Frontal cortex (tissue), 4 donors: Measurements from ENCODE around the gene SCLY. TPM values are rescaled to one million over a fixed set of nuclear protein-coding genes. Genes with fewer than 3 reads are reported as not detected.

Experiments
- DNase-seq, 2 donors: peaks; one replicate each; pipeline ENCODE4 v3.0.0; 2012; ENCODE audit warnings: low spot score in 2 of 2
- FAIRE-seq: peaks from 2 replicates; lab custom pipeline; 2012; peaks lifted over from hg19 to GRCh38; lab: Jason Lieb, UNC
- small RNA-seq: library from RNA; depleted of rRNA; stranded (forward); fragments of <200 nt; gene quantifications from one replicate; pipeline ENCODE3, GENCODE V24; 2014
- total RNA-seq: library from RNA; depleted of rRNA; stranded (reverse); fragments of >200 nt; gene quantifications from one replicate; pipeline ENCODE4 v1.2.3, GENCODE V29; 2014
- donor health status: control.
- donor health status: control.
- donor health status: control.

The SCLY gene
- total RNA-seq, 1 donor from 2014 or later, result 11.8 TPM

- FAIRE-seq (no peak), DNase-seq (no peak)
Measured at GRCh38 chr2:238145851-238146250, 85.0 kb downstream of the SCLY start.

DNA sequence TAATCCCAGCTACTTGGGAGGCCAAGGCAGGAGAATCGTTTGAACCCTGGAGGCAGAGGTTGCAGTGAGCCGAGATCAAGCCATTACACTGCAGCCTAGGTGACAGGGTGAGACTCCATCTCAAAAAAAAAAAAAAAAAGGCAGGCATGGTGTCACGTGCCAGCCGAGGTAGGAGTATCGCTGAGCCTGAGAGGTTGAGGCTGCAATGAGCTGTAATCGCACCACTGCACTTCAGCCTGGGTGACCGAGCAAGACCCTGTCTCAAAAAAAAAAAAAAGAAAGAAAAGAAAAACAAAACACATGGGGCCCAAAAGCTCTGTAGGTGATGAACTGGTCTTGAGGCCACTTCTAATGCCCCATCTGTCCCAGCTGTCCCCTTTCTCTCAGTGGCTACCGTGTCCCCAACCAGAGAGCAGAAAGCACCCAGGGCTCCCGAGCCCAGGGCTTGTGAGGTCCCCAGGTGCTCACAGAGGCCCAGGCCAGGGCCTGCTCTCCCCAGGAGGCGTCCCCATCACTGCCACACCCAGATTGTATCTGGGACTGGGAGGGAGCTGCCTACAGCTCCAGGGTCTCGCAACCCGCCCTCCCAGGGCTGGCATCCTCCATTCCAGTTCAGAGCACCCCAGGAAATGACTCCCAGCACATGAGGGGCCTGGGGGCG, 86.2 kb downstream of the SCLY start:
- DNase-seq (no peak), FAIRE-seq (no peak)

DNA sequence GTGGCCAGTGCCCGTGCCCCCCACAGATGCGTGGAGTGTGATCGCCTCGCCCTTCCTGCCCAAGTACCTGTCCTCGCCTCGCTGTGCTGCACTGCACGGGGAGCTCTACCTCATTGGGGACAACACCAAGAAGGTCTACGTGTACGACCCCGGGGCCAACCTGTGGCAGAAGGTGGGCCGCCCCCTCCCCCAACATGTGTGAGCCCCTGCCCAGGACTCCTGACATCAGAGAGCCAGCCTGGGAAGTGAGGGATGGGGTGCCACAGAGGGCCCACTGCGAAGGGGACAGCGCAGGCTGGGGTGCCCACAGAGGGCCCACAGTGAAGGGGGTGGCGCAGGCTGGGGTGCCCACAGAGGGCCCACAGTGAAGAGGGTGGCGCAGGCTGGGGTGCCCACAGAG, 88.2 kb downstream of the SCLY start:
- DNase-seq (no peak), FAIRE-seq (no peak)

Small RNA genes within 50 kb of the gene (small RNA-seq; reads per million reads assigned to genes)
- not detected for gene RNU6-1333P

Other genes starting within 250 kb of the SCLY start
- 6.9 TPM for gene RAMP1, start 201.4 kb upstream of the SCLY start, total RNA-seq
- gene UBE2F, start 94.0 kb upstream of the SCLY start, total RNA-seq, result 27.7 TPM
- under 0.01 TPM for gene ESPNL, start 39.3 kb downstream of the SCLY start, total RNA-seq
- gene KLHL30, start 77.7 kb downstream of the SCLY start, total RNA-seq, result under 0.01 TPM
- gene ERFE, start 98.0 kb downstream of the SCLY start, total RNA-seq, result 0.82 TPM
- 73.4 TPM for gene ILKAP, start 142.7 kb downstream of the SCLY start, total RNA-seq
- 67.7 TPM for gene HES6, start 179.0 kb downstream of the SCLY start, total RNA-seq
- gene PER2, start 227.6 kb downstream of the SCLY start, total RNA-seq, result 5.3 TPM